Osteocyte (in vitro differentiated cells): Measurements from ENCODE around the gene NBEA. TPM values are rescaled to one million over a fixed set of nuclear protein-coding genes. Genes with fewer than 3 reads are reported as not detected.

Source experiments
- DNase-seq: peaks from one replicate; pipeline ENCODE4 v3.0.0; 2021; ENCODE audit warnings: mixed read lengths; ENCODE audit not compliant: unreplicated experiment; ENCODE audit errors: extremely low spot score
- H3K27ac Mint-ChIP-seq: one replicate; pipeline ENCODE4 v1.8.0; 2021; ENCODE audit warnings: mild to moderate bottlenecking, mixed read lengths; ENCODE audit not compliant: unreplicated experiment
- H3K27me3 Mint-ChIP-seq: one replicate; pipeline ENCODE4 v1.8.0; 2021; ENCODE audit warnings: mixed read lengths; ENCODE audit not compliant: unreplicated experiment
- H3K36me3 Mint-ChIP-seq: one replicate; pipeline ENCODE4 v1.8.0; 2021; ENCODE audit warnings: mixed read lengths; ENCODE audit not compliant: unreplicated experiment
- H3K4me1 Mint-ChIP-seq: one replicate; pipeline ENCODE4 v1.8.0; 2021; ENCODE audit warnings: mixed read lengths; ENCODE audit not compliant: unreplicated experiment
- H3K4me3 Mint-ChIP-seq: one replicate; pipeline ENCODE4 v1.8.0; 2021; ENCODE audit warnings: mild to moderate bottlenecking, moderate library complexity, mixed read lengths; ENCODE audit not compliant: unreplicated experiment
- H3K9me3 Mint-ChIP-seq: one replicate; pipeline ENCODE4 v1.8.0; 2021; ENCODE audit warnings: mixed read lengths; ENCODE audit not compliant: unreplicated experiment
- CTCF ChIP-seq: fragments of 200-600 bp; sonication (generic); IDR thresholded peaks from 2 replicates; pipeline ENCODE4 v1.5.0; 2021; ENCODE audit warnings: antibody characterized with exemption, mild to moderate bottlenecking, moderate library complexity
- total RNA-seq: library from RNA; stranded (reverse); gene quantifications from 2 replicates; pipeline ENCODE4 v1.2.1, GENCODE V29; 2021

NBEA gene
- total RNA-seq, 1 donor from 2014 or later = 10.9 TPM

GRCh38 chr13:35483761-35484160, 541.7 kb downstream of the NBEA start:
- H3K4me3 Mint-ChIP-seq = no peak overlapping the region
- no peak for TF ChIP-seq CTCF
- peaks cover 4% of the 10 kb centered on the region for H3K27me3 Mint-ChIP-seq
- no peak overlapping the region for H3K27ac Mint-ChIP-seq
- no peak for DNase-seq
- peaks cover 2% of the 10 kb centered on the region for H3K4me1 Mint-ChIP-seq
- no peaks in the 10 kb centered on the region for H3K9me3 Mint-ChIP-seq
- no peaks in the 10 kb centered on the region for H3K36me3 Mint-ChIP-seq

- H3K36me3 Mint-ChIP-seq = no peaks in the 10 kb centered on the region
- H3K4me1 Mint-ChIP-seq = no peaks in the 10 kb centered on the region
- no peak for TF ChIP-seq CTCF
- H3K27ac Mint-ChIP-seq = no peak overlapping the region
- H3K9me3 Mint-ChIP-seq = no peaks in the 10 kb centered on the region
- DNase-seq = no peak
- H3K4me3 Mint-ChIP-seq = no peak overlapping the region
- H3K27me3 Mint-ChIP-seq = no peaks in the 10 kb centered on the region
Observed at GRCh38 chr13:35484384-35484783, 542.3 kb downstream of the NBEA start.

- Mint-ChIP-seq H3K27ac (no peak overlapping the region), H3K4me3 (no peak overlapping the region), H3K4me1 (no peaks in the 10 kb centered on the region)
Observed at GRCh38 chr13:35485424-35485823, 543.4 kb downstream of the NBEA start.

GRCh38 chr13:35489050-35489449, 547.0 kb downstream of the NBEA start:
- no peak for DNase-seq
- Mint-ChIP-seq H3K4me1 (no peaks in the 10 kb centered on the region), H3K9me3 (no peaks in the 10 kb centered on the region), H3K27me3 (no peaks in the 10 kb centered on the region), H3K27ac (no peak overlapping the region), H3K36me3 (no peaks in the 10 kb centered on the region), H3K4me3 (no peak overlapping the region)
- no peak for TF ChIP-seq CTCF

More at GRCh38 chr13:35485424-35485823, 543.4 kb downstream of the NBEA start:
- H3K27me3 Mint-ChIP-seq = no peaks in the 10 kb centered on the region
- H3K36me3 Mint-ChIP-seq = no peaks in the 10 kb centered on the region
- H3K9me3 Mint-ChIP-seq = no peaks in the 10 kb centered on the region
- TF ChIP-seq CTCF = no peak
- DNase-seq = no peak

- DNase-seq = no peak
- peaks cover 13% of the 10 kb centered on the region for H3K9me3 Mint-ChIP-seq
- TF ChIP-seq CTCF = no peak
- no peaks in the 10 kb centered on the region for H3K27me3 Mint-ChIP-seq
- no peaks in the 10 kb centered on the region for H3K4me1 Mint-ChIP-seq
- no peak overlapping the region for H3K27ac Mint-ChIP-seq
- H3K36me3 Mint-ChIP-seq = peaks cover 9% of the 10 kb centered on the region
- H3K4me3 Mint-ChIP-seq = no peak overlapping the region
Observed at GRCh38 chr13:35496006-35496405, 553.9 kb downstream of the NBEA start.
